ENCODE results near the gene KRTAP1-3.

DNA sequence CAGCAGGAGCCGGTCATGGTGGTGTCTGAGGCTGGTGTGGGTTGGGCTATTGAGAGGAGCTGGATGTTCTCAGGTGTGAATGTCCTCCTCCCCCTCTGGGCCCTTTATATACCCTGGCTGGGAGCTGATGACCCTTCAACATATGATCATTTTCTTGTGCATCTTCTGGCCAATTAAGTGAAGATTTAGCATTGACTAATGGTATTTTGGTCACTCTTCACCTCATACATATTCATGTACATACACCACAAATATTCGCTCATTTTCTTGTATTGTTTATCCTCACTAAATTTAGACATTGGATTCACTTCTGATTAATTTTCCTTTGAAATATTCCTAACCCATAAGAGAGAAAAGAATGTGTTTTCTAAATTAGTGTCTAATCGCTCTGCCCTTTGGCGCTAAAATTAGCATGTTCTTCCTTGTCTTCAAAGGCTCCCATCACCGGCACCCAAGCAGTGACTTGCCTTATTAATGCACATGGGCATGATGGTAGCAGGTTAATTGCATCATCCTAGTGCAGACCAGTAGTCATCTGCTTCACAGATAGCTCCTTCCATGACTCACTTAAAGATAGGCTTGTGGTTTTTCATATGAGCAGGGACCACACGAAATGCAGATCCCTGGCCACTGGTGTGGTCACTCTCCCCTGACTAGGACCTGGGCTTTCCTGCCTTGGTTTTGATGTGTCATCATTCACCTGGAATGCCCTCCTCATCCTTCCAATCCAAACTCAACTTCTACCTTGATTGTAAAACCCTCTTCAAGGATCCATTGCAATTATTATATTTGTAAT lies 31.4 kb upstream of the KRTAP1-3 start, which contains the start of gene KRTAP2-4:
- TF ChIP-seq POLR2AphosphoS5 (IDR thresholded peaks at IDR 0.05; ENCODE audit: low read depth, low read length) (no peak), TAF1 (IDR thresholded peaks at IDR 0.05; ENCODE audit: borderline replicate concordance, low read depth, low read length) (no peak), POLR2A (IDR thresholded peaks at IDR 0.05; ENCODE audit: low read depth, low read length) (no peak)
